Sigmoid colon (tissue), 4 donors: ENCODE measurements around the gene PDE11A.

Experiments
- POLR2A ChIP-seq, 2 donors: fragments of 450-650 bp; IDR thresholded peaks; one replicate each; pipeline ENCODE4 v1.6.1; 2016; ENCODE audit warnings: antibody characterized with exemption in 2 of 2, mild to moderate bottlenecking in 2 of 2, moderate library complexity in 2 of 2
- POLR2AphosphoS5 ChIP-seq, 4 donors: sonication (generic); formaldehyde crosslinking; IDR thresholded peaks; one replicate each; pipeline ENCODE4 v1.6.1; 2017; ENCODE audit warnings: antibody characterized with exemption in 4 of 4
- TF ChIP-seq, protein P1 (sequence below), 4 experiments: fragments of 450-650 bp in 3 of 4; fragments of 200-600 bp in 1 of 4; IDR thresholded peaks; one replicate each; pipeline ENCODE4 v1.5.1; 2016 to 2019; ENCODE audit warnings: antibody characterized with exemption in 4 of 4, mild to moderate bottlenecking in 3 of 4, moderate library complexity in 2 of 4

- no peak for TF ChIP-seq POLR2A (IDR thresholded peaks at IDR 0.05)
- TF ChIP-seq, protein P1, sequence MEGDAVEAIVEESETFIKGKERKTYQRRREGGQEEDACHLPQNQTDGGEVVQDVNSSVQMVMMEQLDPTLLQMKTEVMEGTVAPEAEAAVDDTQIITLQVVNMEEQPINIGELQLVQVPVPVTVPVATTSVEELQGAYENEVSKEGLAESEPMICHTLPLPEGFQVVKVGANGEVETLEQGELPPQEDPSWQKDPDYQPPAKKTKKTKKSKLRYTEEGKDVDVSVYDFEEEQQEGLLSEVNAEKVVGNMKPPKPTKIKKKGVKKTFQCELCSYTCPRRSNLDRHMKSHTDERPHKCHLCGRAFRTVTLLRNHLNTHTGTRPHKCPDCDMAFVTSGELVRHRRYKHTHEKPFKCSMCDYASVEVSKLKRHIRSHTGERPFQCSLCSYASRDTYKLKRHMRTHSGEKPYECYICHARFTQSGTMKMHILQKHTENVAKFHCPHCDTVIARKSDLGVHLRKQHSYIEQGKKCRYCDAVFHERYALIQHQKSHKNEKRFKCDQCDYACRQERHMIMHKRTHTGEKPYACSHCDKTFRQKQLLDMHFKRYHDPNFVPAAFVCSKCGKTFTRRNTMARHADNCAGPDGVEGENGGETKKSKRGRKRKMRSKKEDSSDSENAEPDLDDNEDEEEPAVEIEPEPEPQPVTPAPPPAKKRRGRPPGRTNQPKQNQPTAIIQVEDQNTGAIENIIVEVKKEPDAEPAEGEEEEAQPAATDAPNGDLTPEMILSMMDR (IDR thresholded peaks at IDR 0.05), result no peak
- no peak for TF ChIP-seq POLR2AphosphoS5 (IDR thresholded peaks at IDR 0.05)
Observed at GRCh38 chr2:177617849-177618248, 454.7 kb downstream of the PDE11A start.
